UCSD-AML1 (cell line): Measurements from ENCODE around the gene CORO7.
"Not testable (repeated sequence)": the region's sequence is repeated elsewhere in the genome, so short reads cannot be mapped to it uniquely, and the experiment has no call there.

Experiments used
- DNase-seq: peaks from one replicate; lab custom pipeline; 2025; ENCODE audit not compliant: unreplicated experiment; lab: John Stamatoyannopoulos, UW

The CORO7 gene

DNA sequence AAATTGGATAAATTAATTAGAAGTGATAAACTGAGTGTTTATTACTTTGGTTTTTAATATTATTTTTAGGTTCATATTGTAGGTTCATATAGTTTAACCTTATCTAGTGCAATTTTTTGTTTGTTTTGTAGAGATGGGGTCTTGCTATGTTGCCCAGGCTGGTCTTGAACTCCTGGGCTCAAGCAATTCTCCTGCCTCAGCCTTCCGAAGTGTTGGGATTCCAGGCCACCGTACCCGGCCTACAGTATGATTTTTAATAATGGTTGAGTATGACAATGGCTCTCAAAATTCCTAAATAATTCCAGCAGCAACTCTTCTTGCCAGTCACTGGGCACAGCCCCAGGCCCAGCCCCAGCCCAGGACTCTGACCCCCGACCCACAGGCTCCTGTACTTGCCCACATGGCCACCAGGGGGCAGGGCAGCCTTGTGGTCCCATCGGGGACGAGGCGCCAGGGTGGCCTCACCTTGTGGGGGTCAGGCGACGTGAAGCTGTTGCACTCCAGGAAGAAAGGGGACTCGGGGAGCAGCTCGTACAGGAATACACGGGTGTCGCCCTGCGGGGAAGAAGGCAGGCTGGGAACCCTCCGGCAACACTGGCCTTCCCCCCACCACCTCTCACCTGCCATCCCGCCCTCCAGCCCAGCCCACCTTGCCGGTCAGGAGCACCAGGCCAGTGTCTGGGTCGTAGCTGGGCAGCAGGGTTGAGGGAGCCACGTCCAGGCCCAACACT lies 57.4 kb downstream of the CORO7 start:
- DNase-seq = peak; percentile 33

DNA sequence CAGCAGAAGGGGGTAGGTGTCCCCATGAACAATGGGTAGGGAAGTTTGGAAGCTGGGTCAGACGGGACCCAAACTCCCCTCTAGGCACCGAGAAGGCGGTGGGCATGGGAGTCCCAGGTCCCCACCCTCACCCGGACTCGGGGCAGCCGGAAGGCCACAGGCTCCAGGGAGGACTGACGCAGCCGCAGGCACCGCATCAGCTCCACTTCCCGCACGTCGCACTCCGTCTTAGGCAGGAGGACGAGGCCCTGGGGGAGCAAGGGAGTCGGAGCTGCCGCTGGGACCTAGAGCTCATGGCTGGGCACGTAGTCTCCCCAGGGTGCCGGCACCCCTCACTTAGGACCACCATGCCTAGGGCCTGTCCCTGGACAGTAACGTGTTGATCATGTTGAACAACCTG lies 58.2 kb downstream of the CORO7 start:
- no peak for DNase-seq

GRCh38 chr16:4356820-4357219 lies 59.6 kb downstream of the CORO7 start:
- DNase-seq = no peak

DNA sequence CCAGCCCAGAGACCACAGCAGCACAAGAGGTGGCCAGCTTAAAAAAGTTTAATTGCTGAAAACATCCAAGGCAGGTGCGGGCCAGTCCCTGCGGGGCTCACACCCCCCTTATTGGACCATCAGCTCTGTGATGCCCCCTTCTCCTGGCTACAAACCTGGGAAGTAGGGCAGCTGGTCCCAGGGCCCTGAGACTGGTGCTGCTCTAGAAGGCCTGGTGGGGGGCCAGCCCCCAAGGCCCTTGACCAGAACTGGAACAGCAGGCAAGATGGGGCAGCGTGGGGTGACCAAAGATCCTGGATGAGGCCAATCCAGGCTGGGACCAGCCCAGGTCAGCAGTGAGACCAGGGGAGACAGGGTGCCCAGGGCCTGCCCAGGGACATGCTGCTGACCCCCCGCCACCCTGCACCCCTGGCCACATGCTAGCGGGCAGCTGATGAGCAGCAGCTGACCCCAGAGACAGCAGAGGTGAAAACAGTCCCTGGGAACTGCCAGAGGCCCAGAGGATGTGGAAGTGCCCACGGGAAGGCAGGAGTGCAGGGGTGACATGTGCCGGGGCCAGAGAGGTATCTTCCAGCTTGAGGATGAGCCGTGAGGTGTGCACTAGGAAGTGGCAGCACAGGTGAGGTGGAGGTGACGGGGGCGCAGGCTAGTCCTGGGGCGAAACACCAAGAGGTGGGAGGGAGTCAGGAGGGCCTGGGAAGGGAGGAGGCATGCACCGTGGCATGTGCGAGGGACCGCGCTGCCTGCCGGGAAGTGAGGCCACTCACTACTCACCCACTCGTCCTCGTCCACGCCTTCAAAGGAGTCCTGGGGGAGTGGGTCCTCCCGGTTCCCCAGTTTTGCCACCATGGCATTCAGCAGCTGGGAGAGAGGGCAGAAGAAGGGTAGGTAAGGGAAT lies 61.6 kb downstream of the CORO7 start:
- DNase-seq = no peak

- no peak for DNase-seq
Observed at GRCh38 chr16:4353675-4354074, 62.7 kb downstream of the CORO7 start.

GRCh38 chr16:4352843-4353242 lies 63.6 kb downstream of the CORO7 start:
- no peak for DNase-seq

DNA sequence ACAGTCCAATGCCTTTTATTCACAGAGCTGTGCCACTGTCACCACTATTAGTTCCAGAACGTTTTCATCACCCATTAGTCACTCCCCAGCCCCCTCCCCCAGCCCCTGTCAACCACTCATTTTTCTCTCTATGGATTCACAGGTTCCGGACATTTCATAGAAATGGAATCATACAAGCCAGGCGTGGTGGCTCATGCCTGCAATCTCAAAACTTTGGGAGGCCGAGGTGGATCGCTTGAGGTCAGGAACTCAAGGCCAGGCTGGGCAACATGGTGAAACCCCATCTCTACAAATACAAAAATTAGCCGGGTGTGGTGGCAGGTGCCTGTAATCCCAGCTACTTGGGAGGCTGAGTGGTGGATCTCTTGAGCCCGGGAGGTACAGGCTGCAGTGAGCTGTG lies 64.5 kb downstream of the CORO7 start:
- DNase-seq = no peak

DNA sequence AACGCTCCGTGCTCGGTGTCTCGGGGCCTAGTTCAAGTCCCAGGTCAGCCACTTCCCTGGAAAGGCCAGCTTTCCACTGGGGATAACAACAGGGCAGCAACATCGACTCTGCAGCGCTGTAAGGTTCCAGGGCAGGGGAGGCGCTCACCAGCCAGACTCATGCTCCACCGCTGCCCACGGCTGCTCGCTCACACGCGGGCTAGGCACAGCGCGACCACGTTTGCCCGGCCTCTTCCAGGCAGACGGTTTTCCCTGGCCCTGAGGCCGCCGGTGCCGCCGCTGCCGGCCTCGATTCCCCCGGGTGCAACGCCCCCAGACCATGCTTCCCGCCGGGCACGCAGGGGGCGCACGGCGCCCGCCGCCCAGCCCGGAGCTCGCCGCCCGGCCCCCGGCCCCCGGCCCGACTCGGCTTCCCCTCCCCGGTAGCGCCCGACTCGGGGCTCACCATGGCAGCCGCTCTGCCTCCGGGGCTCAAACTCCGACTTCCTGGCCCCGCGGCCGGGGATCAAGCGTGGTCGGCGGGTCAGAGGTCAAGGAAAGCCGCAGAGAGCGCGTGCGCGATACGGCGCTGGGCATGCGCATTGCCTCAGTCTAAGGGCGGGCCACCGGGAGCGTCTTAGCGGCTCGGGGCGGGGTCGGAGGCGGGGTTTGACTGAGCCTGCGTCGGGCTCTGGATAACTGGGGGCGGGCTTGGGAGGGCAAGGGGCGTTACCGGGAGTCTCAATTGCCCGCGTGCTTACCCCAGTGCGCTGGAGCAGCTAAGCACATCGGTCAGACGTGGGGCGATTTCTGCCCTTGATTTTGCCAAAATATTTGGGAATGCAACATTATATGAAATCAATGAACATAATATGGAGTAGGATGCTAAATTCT lies 65.4 kb downstream of the CORO7 start, which contains the start of gene PAM16:
TSS of gene PAM16 (minus strand) at position 535 of the 873 bp plus-strand sequence. CDS start at position 448, 87 bp downstream.
- DNase-seq = peak; percentile 99

DNA sequence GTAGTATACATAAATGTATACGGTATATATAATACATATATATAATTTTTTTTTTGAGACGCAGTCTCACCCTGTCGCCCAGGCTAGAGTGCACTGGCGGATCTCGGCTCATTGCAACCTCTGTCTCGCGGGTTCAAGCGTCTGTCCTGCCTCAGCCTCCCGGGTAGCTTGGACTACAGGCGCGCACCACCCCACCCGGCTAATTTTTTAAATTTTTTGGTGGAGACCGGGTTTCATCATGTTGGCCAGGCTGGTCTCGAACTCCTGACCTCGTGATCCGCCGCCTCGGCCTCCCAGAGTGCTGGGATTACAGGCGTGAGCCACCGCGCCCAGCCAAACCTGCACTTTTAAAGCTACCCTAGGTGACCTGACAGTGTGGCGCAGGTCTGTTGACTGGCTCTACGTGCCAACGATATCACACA lies 66.0 kb downstream of the CORO7 start:
- no peak for DNase-seq

GRCh38 chr16:4349332-4349731 lies 67.1 kb downstream of the CORO7 start:
- no peak for DNase-seq

- DNase-seq = no peak
Observed at GRCh38 chr16:4347765-4348509, 68.5 kb downstream of the CORO7 start.

DNA sequence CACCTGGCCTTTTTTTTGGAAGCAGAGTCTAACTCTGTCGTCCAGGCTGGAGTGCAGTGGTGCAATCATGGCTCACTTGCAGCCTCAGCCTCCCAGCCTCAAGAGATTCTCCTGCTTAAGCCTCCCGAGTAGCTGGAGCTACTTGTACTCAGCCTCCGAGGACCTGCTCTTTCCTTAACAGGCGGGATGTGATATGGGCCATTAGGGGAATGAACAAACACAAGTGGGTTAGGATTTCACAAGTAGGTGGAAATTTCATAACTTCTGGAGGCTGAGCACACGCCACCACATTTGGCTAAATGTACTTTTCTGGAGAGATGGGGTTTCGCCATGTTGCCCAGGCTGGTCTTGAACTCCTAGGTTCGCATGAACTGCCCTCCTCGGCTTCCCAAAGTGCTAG lies 69.4 kb downstream of the CORO7 start:
- DNase-seq = no peak

- DNase-seq = no peak
Observed at GRCh38 chr16:4345836-4346781, 70.3 kb downstream of the CORO7 start.

DNA sequence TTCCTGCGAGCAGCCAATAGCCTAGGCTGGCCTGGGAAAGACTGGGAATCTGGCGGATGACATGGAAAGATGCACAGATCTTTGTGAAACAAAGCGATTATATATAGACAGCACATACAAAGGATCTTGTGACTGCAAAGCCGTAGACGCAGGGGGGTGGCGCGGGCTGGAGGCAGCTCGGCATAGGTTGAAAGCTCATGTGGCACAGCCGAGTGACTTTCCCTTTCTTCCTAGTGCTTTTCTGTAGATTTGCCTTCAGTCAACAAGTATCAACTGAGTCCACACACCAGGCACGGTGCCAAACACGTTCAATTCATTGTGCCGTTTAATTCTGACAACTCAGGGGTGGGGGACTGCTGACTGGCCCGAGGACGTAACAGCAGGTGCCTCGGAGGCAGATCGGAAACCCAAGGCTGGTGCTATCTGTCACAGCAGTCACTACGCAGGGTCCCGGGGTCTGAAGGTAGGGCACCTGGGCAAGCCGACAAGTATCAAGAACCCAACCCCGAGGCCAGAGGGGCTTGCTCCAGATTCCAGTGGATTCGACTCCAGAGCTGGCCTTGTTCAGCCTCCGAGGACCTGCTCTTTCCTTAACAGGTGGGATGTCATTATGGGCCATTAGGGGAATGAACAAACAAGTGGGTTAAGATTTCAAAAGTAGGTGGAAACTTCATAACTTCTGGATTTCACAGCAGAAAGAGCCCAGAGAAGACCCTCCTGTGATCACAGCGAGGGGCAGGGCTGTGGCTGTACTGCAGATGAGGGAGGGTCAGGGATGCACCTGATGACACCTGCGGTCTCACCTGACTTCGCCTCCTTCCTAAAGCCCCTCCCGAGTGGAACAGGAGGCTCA lies 71.2 kb downstream of the CORO7 start:
- DNase-seq = no peak

- DNase-seq = not testable (repeated sequence)
Observed at GRCh38 chr16:4344300-4344982, 72.0 kb downstream of the CORO7 start.

GRCh38 chr16:4342866-4343744 lies 73.3 kb downstream of the CORO7 start:
- DNase-seq = no peak

DNA sequence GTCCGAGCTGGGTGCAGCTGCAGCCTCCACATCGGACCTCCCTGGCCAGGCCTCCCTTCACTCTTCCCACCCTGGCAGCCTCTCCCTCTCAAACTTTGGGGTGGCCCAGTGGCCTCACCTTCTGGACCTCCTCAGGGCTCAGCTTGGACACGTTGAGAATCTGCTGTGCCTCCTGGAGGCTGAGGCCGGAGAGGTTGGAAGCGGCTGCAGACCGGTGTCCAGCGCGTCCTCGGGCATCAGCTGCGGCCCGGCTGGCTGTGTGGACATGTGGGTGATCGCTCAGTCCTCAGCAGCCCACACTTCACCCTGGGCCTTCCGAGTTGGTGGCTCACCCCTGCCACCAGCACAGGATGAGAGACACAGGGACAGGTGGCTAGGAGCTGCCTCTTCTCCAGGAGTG lies 75.1 kb downstream of the CORO7 start:
- DNase-seq = no peak
